22Rv1 (cell line): ENCODE results near the gene FAM177B.

Source experiments
- CTCF ChIP-seq: fragments of 450-650 bp; IDR thresholded peaks from 2 replicates; pipeline ENCODE4 v1.5.1; 2017; ENCODE audit warnings: mild to moderate bottlenecking
- ZFX ChIP-seq: fragments of 450-650 bp; IDR thresholded peaks from 2 replicates; pipeline ENCODE4 v1.6.1; 2017; ENCODE audit warnings: antibody characterized with exemption, borderline replicate concordance

DNA sequence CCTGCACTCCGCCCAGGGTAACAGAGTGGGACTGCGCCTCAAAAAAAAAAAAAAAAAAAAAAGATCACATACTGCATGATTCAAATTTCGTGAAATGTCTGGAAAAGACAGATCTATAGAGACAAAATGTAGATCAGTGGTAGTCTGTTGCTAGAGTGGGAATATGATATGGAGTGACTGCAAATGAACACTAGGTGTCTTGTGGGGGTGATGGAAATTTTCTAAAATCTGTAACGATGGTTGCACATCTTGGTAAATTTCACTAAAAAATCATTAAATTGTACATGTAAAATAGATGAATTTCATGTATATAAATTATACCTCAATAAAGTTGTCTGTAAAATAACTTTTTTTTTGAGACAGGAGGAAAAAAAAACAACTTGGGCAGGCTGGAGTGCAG lies 30.2 kb upstream of the FAM177B start:
- TF ChIP-seq CTCF: no peak; the same call in 1 of the 2 replicates
- no peak for TF ChIP-seq ZFX
